ENCODE results near the gene CLIC4. TPM values are rescaled to one million over a fixed set of nuclear protein-coding genes. Genes with fewer than 3 reads are reported as not detected.

Gene CLIC4
- total and polyA plus RNA-seq, 9 of the 15 experiments (the other 6 are each of a cell fraction or from before 2014, with no cell fraction given): 16.0 to 67.5 (median 38.4) TPM

DNA sequence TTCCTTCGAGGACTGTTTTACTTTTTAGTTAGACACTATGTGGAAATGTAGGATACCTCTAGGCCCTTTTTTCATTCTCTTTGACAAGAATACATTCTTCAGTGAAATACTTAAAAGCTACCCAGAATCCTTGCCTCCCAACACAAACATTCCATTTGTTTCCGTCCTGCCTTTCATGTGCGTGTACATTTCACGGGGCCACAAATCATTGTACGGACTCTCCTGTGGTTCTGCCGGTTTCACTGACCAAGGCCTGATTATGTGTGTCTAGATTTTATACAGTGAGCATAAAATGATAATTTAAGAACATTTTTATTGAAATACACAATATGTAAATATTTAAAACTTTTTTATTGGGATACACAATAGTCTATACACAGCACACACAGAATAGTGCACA is 108.4 kb downstream of the CLIC4 start:
- CTCF ChIA-PET (ENCODE audit: low intra/inter-chr PET ratio): no interaction called here
- BruUV-seq (replicated peaks): no TSS peak
- WGBS (ENCODE audit: insufficient coverage, low coverage, missing lambda C conversion rate): 17% methylated on average over 6 of the region's 6 CpGs

More for the DNA sequence above, 108.4 kb downstream of the CLIC4 start:
- intact Hi-C loops (cut with micrococcal nuclease): no loop called here
- Histone ChIP-seq H3K79me2 (ENCODE audit: control insufficient read depth, insufficient read depth, low read length) (no peaks in the 10 kb centered on the region), H2AFZ (ENCODE audit: low read depth, low read length) (no peak overlapping the region), H3K9me1 (ENCODE audit: control insufficient read depth, insufficient read depth, low read length) (no peaks in the 10 kb centered on the region), H3K36me3 (ENCODE audit: control insufficient read depth, insufficient read depth, low read length) (no peaks in the 10 kb centered on the region), H3K9me3 (replicated peaks; ENCODE audit: control insufficient read depth, insufficient read depth, low read depth, low read length) (no peaks in the 10 kb centered on the region), H4K20me1 (replicated peaks; ENCODE audit: control insufficient read depth, insufficient read depth, low read length) (no peaks in the 10 kb centered on the region), H3K9ac (ENCODE audit: insufficient read depth in 1 of 2, low read depth in 2 of 2, low read length in 2 of 2) (no peak overlapping the region), H3K4me2 (ENCODE audit: insufficient read depth, low read length) (no peak overlapping the region), H3K27me3 (ENCODE audit: control insufficient read depth in 2 of 2, insufficient read depth in 2 of 2, low read length in 2 of 2) (peaks cover 22 to 39% of the 10 kb centered on the region in 2 experiments; a peak in 4 of 5 replicates), H3K4me1 (replicated peaks in 1 of 2; ENCODE audit: control insufficient read depth in 2 of 2, insufficient read depth in 2 of 2, low read length in 2 of 2) (peaks cover 0 to 2% of the 10 kb centered on the region in 2 experiments; a peak in 2 of 5 replicates), H3K27ac (ENCODE audit: extremely low read depth, low read depth, low read length) (no peak overlapping the region), H3K4me3 (no peak overlapping the region)
- TF ChIP-seq, protein P1, sequence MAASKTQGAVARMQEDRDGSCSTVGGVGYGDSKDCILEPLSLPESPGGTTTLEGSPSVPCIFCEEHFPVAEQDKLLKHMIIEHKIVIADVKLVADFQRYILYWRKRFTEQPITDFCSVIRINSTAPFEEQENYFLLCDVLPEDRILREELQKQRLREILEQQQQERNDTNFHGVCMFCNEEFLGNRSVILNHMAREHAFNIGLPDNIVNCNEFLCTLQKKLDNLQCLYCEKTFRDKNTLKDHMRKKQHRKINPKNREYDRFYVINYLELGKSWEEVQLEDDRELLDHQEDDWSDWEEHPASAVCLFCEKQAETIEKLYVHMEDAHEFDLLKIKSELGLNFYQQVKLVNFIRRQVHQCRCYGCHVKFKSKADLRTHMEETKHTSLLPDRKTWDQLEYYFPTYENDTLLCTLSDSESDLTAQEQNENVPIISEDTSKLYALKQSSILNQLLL (CRISPR knock-in tag; IDR thresholded peaks at IDR 0.05; ENCODE audit: borderline replicate concordance): no peak
- TF ChIP-seq XRCC4 (IDR thresholded peaks at IDR 0.05; ENCODE audit: extremely low read depth, insufficient read depth, insufficient read length) (no peak), BDP1 (IDR thresholded peaks at IDR 0.05; ENCODE audit: insufficient read depth, insufficient read length) (no peak), SMARCA4 (IDR thresholded peaks at IDR 0.05) (no peak), BRF1 (IDR thresholded peaks at IDR 0.05; ENCODE audit: borderline replicate concordance, extremely low read depth, insufficient read length) (no peak), ZNF274 (IDR thresholded peaks at IDR 0.05; ENCODE audit: borderline replicate concordance, low read depth, low read length) (no peak), IFI16 (CRISPR knock-in tag; IDR thresholded peaks at IDR 0.05) (no peak)
- TF ChIP-seq, protein P2, sequence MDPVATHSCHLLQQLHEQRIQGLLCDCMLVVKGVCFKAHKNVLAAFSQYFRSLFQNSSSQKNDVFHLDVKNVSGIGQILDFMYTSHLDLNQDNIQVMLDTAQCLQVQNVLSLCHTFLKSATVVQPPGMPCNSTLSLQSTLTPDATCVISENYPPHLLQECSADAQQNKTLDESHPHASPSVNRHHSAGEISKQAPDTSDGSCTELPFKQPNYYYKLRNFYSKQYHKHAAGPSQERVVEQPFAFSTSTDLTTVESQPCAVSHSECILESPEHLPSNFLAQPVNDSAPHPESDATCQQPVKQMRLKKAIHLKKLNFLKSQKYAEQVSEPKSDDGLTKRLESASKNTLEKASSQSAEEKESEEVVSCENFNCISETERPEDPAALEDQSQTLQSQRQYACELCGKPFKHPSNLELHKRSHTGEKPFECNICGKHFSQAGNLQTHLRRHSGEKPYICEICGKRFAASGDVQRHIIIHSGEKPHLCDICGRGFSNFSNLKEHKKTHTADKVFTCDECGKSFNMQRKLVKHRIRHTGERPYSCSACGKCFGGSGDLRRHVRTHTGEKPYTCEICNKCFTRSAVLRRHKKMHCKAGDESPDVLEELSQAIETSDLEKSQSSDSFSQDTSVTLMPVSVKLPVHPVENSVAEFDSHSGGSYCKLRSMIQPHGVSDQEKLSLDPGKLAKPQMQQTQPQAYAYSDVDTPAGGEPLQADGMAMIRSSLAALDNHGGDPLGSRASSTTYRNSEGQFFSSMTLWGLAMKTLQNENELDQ (CRISPR knock-in tag; IDR thresholded peaks at IDR 0.05; ENCODE audit: borderline replicate concordance): no peak
- no peak for ATAC-seq
- POLR2A ChIA-PET: interaction anchor here (0.6 to 1.1 kb wide), 2 partner anchors 8 to 292 kb away, joined by 3 read pairs; no protein-coding TSS in a partner anchor
- in situ Hi-C loops (cut with MboI): loop anchor here (5.0 kb wide), 1 partner anchor 54 kb away; no protein-coding TSS in a partner anchor
- no peak for FAIRE-seq
- no peak for DNase-seq (ENCODE audit: extremely low read depth in 1 of 4, low spot score in 3 of 4)

All from K562 (cell line).